Uterus (tissue), 2 donors: ENCODE results near the gene MARCHF6.

ENCODE experiments used
- CTCF ChIP-seq, 4 experiments: fragments of 200-600 bp in 2 of 4; fragments of 450-650 bp in 2 of 4; sonication (generic) in 2 of 4; IDR thresholded peaks; one replicate each; pipeline ENCODE4 v1.5.1; 2016 to 2019; ENCODE audit warnings: antibody characterized with exemption in 4 of 4, mild to moderate bottlenecking in 2 of 4, moderate library complexity in 1 of 4
- POLR2A ChIP-seq, 2 donors: fragments of 450-650 bp; IDR thresholded peaks; one replicate each; pipeline ENCODE4 v1.6.1; 2016; ENCODE audit warnings: antibody characterized with exemption in 2 of 2, mild to moderate bottlenecking in 1 of 2, moderate library complexity in 1 of 2

GRCh38 chr5:10332301-10332700 lies 21.2 kb upstream of the MARCHF6 start:
- TF ChIP-seq CTCF (IDR thresholded peaks at IDR 0.05) (no peak), POLR2A (IDR thresholded peaks at IDR 0.05) (no peak)
